ENCODE measurements around the gene TMED5.

TMED5 gene

DNA sequence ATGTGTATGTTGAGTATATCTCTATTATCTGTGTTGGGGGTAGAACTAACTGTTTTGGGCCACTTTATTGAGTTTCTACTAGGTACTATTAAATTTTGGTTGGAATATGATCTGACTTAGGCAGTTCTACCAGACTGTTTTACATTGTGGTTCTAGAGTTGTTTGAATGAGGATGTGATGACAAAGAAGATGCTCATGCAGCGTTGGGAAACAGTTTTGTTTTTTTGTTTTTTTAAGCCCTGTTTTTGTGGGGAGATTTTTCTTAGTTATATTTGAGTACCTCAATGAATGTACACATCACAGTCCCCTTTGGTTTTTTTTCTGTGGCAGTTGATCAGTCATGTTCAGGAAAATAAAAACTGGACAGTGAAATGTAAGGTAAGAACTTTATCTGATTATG, 40.1 kb downstream of the TMED5 start:
- no peak for DNase-seq (ENCODE audit: extremely low read depth, low read depth)
- no peak for TF ChIP-seq CTCF (IDR thresholded peaks at IDR 0.05; ENCODE audit: low read depth, low read length)

- TF ChIP-seq CTCF (IDR thresholded peaks at IDR 0.05; ENCODE audit: low read depth, low read length), result no peak
- no peak for DNase-seq (ENCODE audit: extremely low read depth, low read depth)
Measured at GRCh38 chr1:93137604-93138292, 42.5 kb downstream of the TMED5 start.

GRCh38 chr1:93136445-93136844, 43.8 kb downstream of the TMED5 start:
- no peak for TF ChIP-seq CTCF (IDR thresholded peaks at IDR 0.05; ENCODE audit: low read depth, low read length)
- DNase-seq (ENCODE audit: extremely low read depth, low read depth), result no peak

DNA sequence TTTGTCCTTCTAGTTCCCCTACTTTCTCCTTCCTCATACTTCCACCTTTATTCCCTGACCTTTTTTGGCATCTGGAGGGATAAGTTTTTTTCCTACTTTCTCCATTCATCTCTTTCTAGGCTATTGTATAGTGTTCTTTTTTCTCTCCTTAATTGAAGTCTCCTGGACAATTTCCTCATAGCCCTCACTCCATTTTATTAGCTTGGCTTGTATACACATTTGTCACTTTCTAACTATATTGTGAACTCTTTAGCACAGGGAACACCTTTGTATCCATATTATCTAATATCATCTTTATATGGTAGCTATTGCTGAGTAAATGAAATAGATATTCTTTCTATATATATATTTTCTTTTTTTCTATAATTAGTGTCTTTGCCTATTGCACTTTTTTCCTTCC, 47.6 kb downstream of the TMED5 start:
- no peak for TF ChIP-seq CTCF (IDR thresholded peaks at IDR 0.05; ENCODE audit: low read depth, low read length)
- no peak for DNase-seq (ENCODE audit: extremely low read depth, low read depth)

GRCh38 chr1:93129507-93130099, 50.6 kb downstream of the TMED5 start:
- no peak for DNase-seq (ENCODE audit: extremely low read depth, low read depth)
- no peak for TF ChIP-seq CTCF (IDR thresholded peaks at IDR 0.05; ENCODE audit: low read depth, low read length)

DNA sequence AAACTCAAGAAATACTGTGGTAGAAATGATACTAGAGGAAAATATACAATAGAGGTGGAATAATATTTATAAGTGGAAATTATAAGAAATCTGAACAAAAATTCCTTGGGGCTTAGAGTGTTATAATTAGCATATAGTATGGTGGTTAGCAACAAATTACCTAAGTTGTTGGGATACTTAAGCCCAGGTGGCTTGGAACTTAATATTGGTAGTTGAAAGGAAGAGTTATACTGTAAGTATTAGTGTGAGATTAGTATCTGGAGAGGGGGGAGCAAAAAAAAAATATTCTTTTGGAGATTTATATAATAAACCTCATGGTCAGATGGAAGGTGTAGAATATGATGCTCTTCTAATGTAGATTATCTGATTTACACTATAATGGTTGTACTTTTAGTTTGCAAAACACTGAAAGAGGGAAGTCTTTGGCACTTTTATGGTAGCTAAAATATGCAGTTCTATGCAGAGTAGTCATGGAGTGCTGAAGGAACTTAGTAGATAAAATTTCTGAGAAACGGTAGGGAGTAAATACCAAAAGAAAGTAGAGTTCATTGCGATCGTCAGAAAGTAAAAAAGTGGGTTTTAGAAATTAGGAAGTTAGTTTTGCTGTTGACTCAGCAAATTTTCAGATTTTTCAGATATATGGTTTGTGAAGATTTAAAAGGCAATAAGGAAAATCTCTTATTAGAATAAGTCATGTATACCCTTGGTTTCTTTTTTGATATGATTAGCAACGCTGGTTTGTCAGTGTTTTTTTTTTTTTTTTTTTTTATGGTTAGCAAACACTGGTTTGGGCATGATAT, 55.5 kb downstream of the TMED5 start:
- DNase-seq (ENCODE audit: extremely low read depth, low read depth), result no peak
- TF ChIP-seq CTCF (IDR thresholded peaks at IDR 0.05; ENCODE audit: low read depth, low read length), result no peak

GRCh38 chr1:93123201-93123783, 56.9 kb downstream of the TMED5 start:
- no peak for DNase-seq (ENCODE audit: extremely low read depth, low read depth)
- TF ChIP-seq CTCF (IDR thresholded peaks at IDR 0.05; ENCODE audit: low read depth, low read length), result no peak

Measured in AG09319 (cell line).